Upper lobe of left lung (tissue), 4 donors: ENCODE results near the gene PMM1.
"Not testable (repeated sequence)": the region's sequence is repeated elsewhere in the genome, so short reads cannot be mapped to it uniquely, and the experiment has no call there.

Source experiments
- POLR2A ChIP-seq, 4 donors: fragments of 450-650 bp; IDR thresholded peaks; one replicate each; pipeline ENCODE4 v1.5.1; 2016 to 2017; ENCODE audit warnings: antibody characterized with exemption in 4 of 4, mild to moderate bottlenecking in 2 of 4
- TF ChIP-seq, protein P1 (sequence below), 6 experiments: fragments of 450-650 bp in 4 of 6; fragments of 200-600 bp in 2 of 6; sonication (generic) in 2 of 6; IDR thresholded peaks; one replicate each; pipeline ENCODE4 v1.5.1; 2016 to 2019; ENCODE audit warnings: antibody characterized with exemption in 6 of 6

- TF ChIP-seq POLR2A (IDR thresholded peaks at IDR 0.05), result not testable (repeated sequence)
- TF ChIP-seq, protein P1, sequence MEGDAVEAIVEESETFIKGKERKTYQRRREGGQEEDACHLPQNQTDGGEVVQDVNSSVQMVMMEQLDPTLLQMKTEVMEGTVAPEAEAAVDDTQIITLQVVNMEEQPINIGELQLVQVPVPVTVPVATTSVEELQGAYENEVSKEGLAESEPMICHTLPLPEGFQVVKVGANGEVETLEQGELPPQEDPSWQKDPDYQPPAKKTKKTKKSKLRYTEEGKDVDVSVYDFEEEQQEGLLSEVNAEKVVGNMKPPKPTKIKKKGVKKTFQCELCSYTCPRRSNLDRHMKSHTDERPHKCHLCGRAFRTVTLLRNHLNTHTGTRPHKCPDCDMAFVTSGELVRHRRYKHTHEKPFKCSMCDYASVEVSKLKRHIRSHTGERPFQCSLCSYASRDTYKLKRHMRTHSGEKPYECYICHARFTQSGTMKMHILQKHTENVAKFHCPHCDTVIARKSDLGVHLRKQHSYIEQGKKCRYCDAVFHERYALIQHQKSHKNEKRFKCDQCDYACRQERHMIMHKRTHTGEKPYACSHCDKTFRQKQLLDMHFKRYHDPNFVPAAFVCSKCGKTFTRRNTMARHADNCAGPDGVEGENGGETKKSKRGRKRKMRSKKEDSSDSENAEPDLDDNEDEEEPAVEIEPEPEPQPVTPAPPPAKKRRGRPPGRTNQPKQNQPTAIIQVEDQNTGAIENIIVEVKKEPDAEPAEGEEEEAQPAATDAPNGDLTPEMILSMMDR (IDR thresholded peaks at IDR 0.05), result not testable (repeated sequence)
These were observed 3.8 kb upstream of the PMM1 start for GRCh38 chr22:41593336-41593960.
